ENCODE measurements around the gene LPO. TPM values are rescaled to one million over a fixed set of nuclear protein-coding genes. Genes with fewer than 3 reads are reported as not detected.

The LPO gene
- total and polyA plus RNA-seq, 10 of the 15 experiments (the other 5 are each of a cell fraction or from before 2014, with no cell fraction given) = 0.03 to 0.11 (median 0.06) TPM; not detected in 7

GRCh38 chr17:58219007-58219788 lies 19.2 kb upstream of the LPO start, which contains the start of gene MKS1 (continued):
- 0 out of 2 replicates have a peak, but pooled peaks have one; percentile 16 for TF ChIP-seq JUND (IDR thresholded peaks at IDR 0.05; ENCODE audit: low read depth, low read length)
- peak; percentile 14 to 34; a peak in 1 of 4 replicates for TF ChIP-seq EP300 (IDR thresholded peaks at IDR 0.05; ENCODE audit: borderline replicate concordance in 1 of 2, control insufficient read depth in 1 of 2, low read depth in 2 of 2, low read length in 2 of 2)
- peak; percentile 73; the same call in 1 of the 2 replicates for TF ChIP-seq STAT1 (conservative IDR thresholded peaks at IDR 0.05)
- TF ChIP-seq, protein P1, sequence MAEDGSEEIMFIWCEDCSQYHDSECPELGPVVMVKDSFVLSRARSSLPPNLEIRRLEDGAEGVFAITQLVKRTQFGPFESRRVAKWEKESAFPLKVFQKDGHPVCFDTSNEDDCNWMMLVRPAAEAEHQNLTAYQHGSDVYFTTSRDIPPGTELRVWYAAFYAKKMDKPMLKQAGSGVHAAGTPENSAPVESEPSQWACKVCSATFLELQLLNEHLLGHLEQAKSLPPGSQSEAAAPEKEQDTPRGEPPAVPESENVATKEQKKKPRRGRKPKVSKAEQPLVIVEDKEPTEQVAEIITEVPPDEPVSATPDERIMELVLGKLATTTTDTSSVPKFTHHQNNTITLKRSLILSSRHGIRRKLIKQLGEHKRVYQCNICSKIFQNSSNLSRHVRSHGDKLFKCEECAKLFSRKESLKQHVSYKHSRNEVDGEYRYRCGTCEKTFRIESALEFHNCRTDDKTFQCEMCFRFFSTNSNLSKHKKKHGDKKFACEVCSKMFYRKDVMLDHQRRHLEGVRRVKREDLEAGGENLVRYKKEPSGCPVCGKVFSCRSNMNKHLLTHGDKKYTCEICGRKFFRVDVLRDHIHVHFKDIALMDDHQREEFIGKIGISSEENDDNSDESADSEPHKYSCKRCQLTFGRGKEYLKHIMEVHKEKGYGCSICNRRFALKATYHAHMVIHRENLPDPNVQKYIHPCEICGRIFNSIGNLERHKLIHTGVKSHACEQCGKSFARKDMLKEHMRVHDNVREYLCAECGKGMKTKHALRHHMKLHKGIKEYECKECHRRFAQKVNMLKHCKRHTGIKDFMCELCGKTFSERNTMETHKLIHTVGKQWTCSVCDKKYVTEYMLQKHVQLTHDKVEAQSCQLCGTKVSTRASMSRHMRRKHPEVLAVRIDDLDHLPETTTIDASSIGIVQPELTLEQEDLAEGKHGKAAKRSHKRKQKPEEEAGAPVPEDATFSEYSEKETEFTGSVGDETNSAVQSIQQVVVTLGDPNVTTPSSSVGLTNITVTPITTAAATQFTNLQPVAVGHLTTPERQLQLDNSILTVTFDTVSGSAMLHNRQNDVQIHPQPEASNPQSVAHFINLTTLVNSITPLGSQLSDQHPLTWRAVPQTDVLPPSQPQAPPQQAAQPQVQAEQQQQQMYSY (CRISPR knock-in tag; IDR thresholded peaks at IDR 0.05) = no peak

DNA sequence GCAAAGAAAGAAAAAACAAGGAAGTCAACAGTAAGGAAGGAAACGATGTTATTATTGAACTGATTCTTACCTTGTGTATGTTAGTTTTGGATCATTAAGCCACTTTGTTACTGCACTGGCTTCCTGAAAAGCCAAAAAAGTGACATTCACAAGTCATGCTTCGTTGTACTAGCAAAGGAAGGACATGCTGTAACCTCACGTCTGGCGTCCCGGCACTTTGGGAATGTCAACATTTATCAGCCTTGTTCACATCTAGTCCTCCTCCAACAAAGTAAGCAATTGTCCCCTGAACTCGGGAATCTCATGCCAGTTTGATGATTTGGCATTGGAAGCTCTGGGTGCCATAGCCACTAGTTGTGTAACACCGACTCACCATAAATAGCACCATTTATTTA lies 18.6 kb upstream of the LPO start:
- intact Hi-C loops (cut with micrococcal nuclease; ENCODE audit: unreplicated experiment) = no loop called here
- DNase-seq (ENCODE audit: low read depth, low spot score) = no peak
- BruUV-seq (replicated peaks) = no TSS peak
- Histone ChIP-seq H2AFZ (ENCODE audit: control insufficient read depth, low read depth, low read length) (peak overlapping the region; percentile 99), H3K4me2 (ENCODE audit: control insufficient read depth, insufficient read depth) (peak overlapping the region; percentile 91), H3K79me2 (ENCODE audit: control insufficient read depth, insufficient read depth, low read length) (no peaks in the 10 kb centered on the region; the same call in 1 of the 2 replicates), H3K9me3 (replicated peaks; ENCODE audit: control insufficient read depth, insufficient read depth, low read length) (no peaks in the 10 kb centered on the region), H3K27ac (ENCODE audit: control insufficient read depth, insufficient read depth) (peak overlapping the region; percentile 62; the same call in 1 of the 2 replicates), H4K20me1 (ENCODE audit: control insufficient read depth, insufficient read depth) (no peaks in the 10 kb centered on the region), H3K27me3 (replicated peaks in 1 of 2; ENCODE audit: control insufficient read depth in 2 of 2, insufficient read depth in 2 of 2, low read length in 1 of 2) (no peaks in the 10 kb centered on the region), H3K4me1 (ENCODE audit: control insufficient read depth, insufficient read depth, low read length) (peaks cover 12% of the 10 kb centered on the region), H3K36me3 (ENCODE audit: control insufficient read depth in 2 of 2, insufficient read depth in 2 of 2, low read length in 1 of 2) (no peaks in the 10 kb centered on the region), H3K9ac (ENCODE audit: control insufficient read depth, insufficient read depth, low read length) (peak overlapping the region; percentile 67), H3K4me3 (peak overlapping the region; percentile 58; the same call in 1 of the 2 replicates)
- 27% methylated on average over 7 of the region's 7 CpGs for whole genome bisulfite sequencing (ENCODE audit: insufficient coverage, insufficient replicate concordance, low lambda C conversion rate, missing lambda C conversion rate)
- ChIA-PET SMC1A (ENCODE audit: uncharacterized antibody, unreplicated experiment) (interaction anchor here (0.8 to 2.6 kb wide), 4 partner anchors 10 to 133 kb away, joined by 4 to 26 read pairs (median 7); partner anchors contain the start of gene SUPT4H1), POLR2A (interaction anchor here (0.5 to 3.0 kb wide), 5 partner anchors 10 to 402 kb away, joined by 4 to 25 read pairs (median 5); no protein-coding TSS in a partner anchor), RAD21 (ENCODE audit: unreplicated experiment) (interaction anchor here (0.9 to 2.3 kb wide), 7 partner anchors 11 to 97 kb away, joined by 3 to 9 read pairs (median 4); no protein-coding TSS in a partner anchor), CTCF (interaction anchor here (0.7 to 8.2 kb wide), 7 partner anchors 8 to 1133 kb away, joined by 3 to 65 read pairs (median 3); no protein-coding TSS in a partner anchor)
- FAIRE-seq = no peak
- no peak for ATAC-seq
- in situ Hi-C loops (cut with MboI) = no loop called here
- TF ChIP-seq CBX5 (IDR thresholded peaks at IDR 0.05; ENCODE audit: low read depth) (no peak), TBL1XR1 (IDR thresholded peaks at IDR 0.05; ENCODE audit: low read depth, low read length) (no peak), SRF (IDR thresholded peaks at IDR 0.05; ENCODE audit: low read depth in 2 of 2, low read length in 2 of 2) (no peak), ASH2L (IDR thresholded peaks at IDR 0.05; ENCODE audit: borderline replicate concordance, low read depth) (no peak), DPF2 (IDR thresholded peaks at IDR 0.05) (no peak), TCF3 (IDR thresholded peaks at IDR 0.05; ENCODE audit: borderline replicate concordance, insufficient read depth, low read depth, low read length) (no peak), TCF7 (IDR thresholded peaks at IDR 0.05; ENCODE audit: borderline replicate concordance) (no peak), E2F8 (IDR thresholded peaks at IDR 0.05; ENCODE audit: low read depth, partially characterized antibody) (no peak), KLF5 (IDR thresholded peaks at IDR 0.05; ENCODE audit: partially characterized antibody) (no peak)

Data from GM12878 (cell line).